ENCODE data around the gene ITPRIPL2. TPM values are rescaled to one million over a fixed set of nuclear protein-coding genes. Genes with fewer than 3 reads are reported as not detected.

ITPRIPL2 gene
- polyA plus RNA-seq, 1 donor (not counting 4 experiments of a cell fraction or from before 2014, with no cell fraction given), result 5.9 TPM

- Histone ChIP-seq H4K20me1 (ENCODE audit: control insufficient read depth, extremely low read depth, insufficient read depth, low read length) (no peaks in the 10 kb centered on the region), H3K9me3 (ENCODE audit: control insufficient read depth, low read depth, low read length) (no peaks in the 10 kb centered on the region), H3K4me1 (ENCODE audit: control insufficient read depth, extremely low read depth, insufficient read depth, low read length) (peaks cover 3% of the 10 kb centered on the region), H3K27me3 (ENCODE audit: control insufficient read depth, extremely low read depth, insufficient read depth, low read length) (no peaks in the 10 kb centered on the region), H3K4me2 (ENCODE audit: control insufficient read depth, extremely low read depth, insufficient read depth, low read depth, low read length) (peak overlapping the region; percentile 89), H2AFZ (ENCODE audit: control insufficient read depth, low read length) (peak overlapping the region; percentile 90), H3K27ac (ENCODE audit: control insufficient read depth, insufficient read depth, low read length) (no peak overlapping the region), H3K79me2 (ENCODE audit: control insufficient read depth, insufficient read depth, low read length) (no peaks in the 10 kb centered on the region), H3K9me1 (ENCODE audit: control insufficient read depth, extremely low read depth, insufficient read depth, low read length) (no peaks in the 10 kb centered on the region), H3K9ac (ENCODE audit: control insufficient read depth, extremely low read depth, insufficient read depth, low read length) (peak overlapping the region; percentile 30), H3K36me3 (ENCODE audit: control insufficient read depth in 2 of 2, extremely low read depth in 1 of 2, insufficient read depth in 2 of 2, low read length in 2 of 2) (no peaks in the 10 kb centered on the region), H3K4me3 (ENCODE audit: control insufficient read depth in 2 of 3, extremely low read depth in 1 of 3, insufficient read depth in 2 of 3, low read depth in 1 of 3, low read length in 3 of 3) (peak overlapping the region in 2 of 3 experiments; percentile 50 to 67)
- DNase-seq (ENCODE audit: low read depth, low spot score) (no peak), FAIRE-seq (no peak)
- TF ChIP-seq CTCF (optimal IDR thresholded peaks at IDR 0.05 in 1 of 3, IDR thresholded peaks at IDR 0.05 in 1 of 3, conservative IDR thresholded peaks at IDR 0.05 in 1 of 3; ENCODE audit: extremely low read depth in 1 of 3, insufficient read depth in 2 of 3, low read length in 3 of 3) (peak; percentile 87 to 99 (median 87)), EZH2 (IDR thresholded peaks at IDR 0.05; ENCODE audit: low read length) (no peak)
- dilution Hi-C loops (cut with MboI; ENCODE audit: extremely low pct_ligation_motif_present, low sequenced_read_pairs), result no loop called here
These were observed 27.2 kb upstream of the ITPRIPL2 start for GRCh38 chr16:19086322-19087199.

GRCh38 chr16:19088341-19088916 is 25.3 kb upstream of the ITPRIPL2 start:
- Histone ChIP-seq H4K20me1 (ENCODE audit: control insufficient read depth, extremely low read depth, insufficient read depth, low read length) (no peaks in the 10 kb centered on the region), H3K4me1 (ENCODE audit: control insufficient read depth, extremely low read depth, insufficient read depth, low read length) (peaks cover 10% of the 10 kb centered on the region), H3K27me3 (ENCODE audit: control insufficient read depth, extremely low read depth, insufficient read depth, low read length) (no peaks in the 10 kb centered on the region), H2AFZ (ENCODE audit: control insufficient read depth, low read length) (no peak overlapping the region), H3K36me3 (ENCODE audit: control insufficient read depth in 2 of 2, extremely low read depth in 1 of 2, insufficient read depth in 2 of 2, low read length in 2 of 2) (no peaks in the 10 kb centered on the region), H3K9ac (ENCODE audit: control insufficient read depth, extremely low read depth, insufficient read depth, low read length) (no peak overlapping the region), H3K79me2 (ENCODE audit: control insufficient read depth, insufficient read depth, low read length) (no peaks in the 10 kb centered on the region), H3K9me3 (ENCODE audit: control insufficient read depth, low read depth, low read length) (no peaks in the 10 kb centered on the region), H3K27ac (ENCODE audit: control insufficient read depth, insufficient read depth, low read length) (no peak overlapping the region), H3K9me1 (ENCODE audit: control insufficient read depth, extremely low read depth, insufficient read depth, low read length) (no peaks in the 10 kb centered on the region), H3K4me2 (ENCODE audit: control insufficient read depth, extremely low read depth, insufficient read depth, low read depth, low read length) (no peak overlapping the region), H3K4me3 (ENCODE audit: control insufficient read depth in 2 of 3, extremely low read depth in 1 of 3, insufficient read depth in 2 of 3, low read depth in 1 of 3, low read length in 3 of 3) (no peak overlapping the region)
- TF ChIP-seq CTCF (optimal IDR thresholded peaks at IDR 0.05 in 1 of 3, IDR thresholded peaks at IDR 0.05 in 1 of 3, conservative IDR thresholded peaks at IDR 0.05 in 1 of 3; ENCODE audit: extremely low read depth in 1 of 3, insufficient read depth in 2 of 3, low read length in 3 of 3) (no peak), EZH2 (IDR thresholded peaks at IDR 0.05; ENCODE audit: low read length) (no peak)
- dilution Hi-C loops (cut with MboI; ENCODE audit: extremely low pct_ligation_motif_present, low sequenced_read_pairs), result no loop called here
- no peak for FAIRE-seq
- no peak for DNase-seq (ENCODE audit: low read depth, low spot score)
